ENCODE measurements around the gene IQCE.
"Not testable (repeated sequence)": the region's sequence is repeated elsewhere in the genome, so short reads cannot be mapped to it uniquely, and the experiment has no call there.

Gene IQCE

GRCh38 chr7:2533566-2533965 is 25.2 kb upstream of the IQCE start:
- not testable (repeated sequence) for DNase-seq

DNA sequence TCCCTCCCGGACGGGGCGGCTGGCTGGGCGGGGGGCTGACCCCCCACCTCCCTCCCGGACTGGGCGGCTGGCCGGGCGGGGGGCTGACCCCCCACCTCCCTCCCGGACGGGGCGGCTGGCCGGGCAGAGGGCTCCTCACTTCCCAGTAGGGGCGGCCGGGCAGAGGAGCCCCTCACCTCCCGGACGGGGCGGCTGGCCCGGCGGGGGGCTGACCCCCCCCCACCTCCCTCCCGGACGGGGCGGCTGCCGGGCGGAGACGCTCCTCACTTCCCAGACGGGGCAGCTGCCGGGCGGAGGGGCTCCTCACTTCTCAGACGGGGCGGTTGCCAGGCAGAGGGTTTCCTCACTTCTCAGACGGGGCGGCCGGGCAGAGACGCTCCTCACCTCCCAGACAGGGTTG is 24.6 kb upstream of the IQCE start:
- DNase-seq, result not testable (repeated sequence)

GRCh38 chr7:2535872-2536627 is 22.7 kb upstream of the IQCE start:
- DNase-seq, result not testable (repeated sequence)

DNA sequence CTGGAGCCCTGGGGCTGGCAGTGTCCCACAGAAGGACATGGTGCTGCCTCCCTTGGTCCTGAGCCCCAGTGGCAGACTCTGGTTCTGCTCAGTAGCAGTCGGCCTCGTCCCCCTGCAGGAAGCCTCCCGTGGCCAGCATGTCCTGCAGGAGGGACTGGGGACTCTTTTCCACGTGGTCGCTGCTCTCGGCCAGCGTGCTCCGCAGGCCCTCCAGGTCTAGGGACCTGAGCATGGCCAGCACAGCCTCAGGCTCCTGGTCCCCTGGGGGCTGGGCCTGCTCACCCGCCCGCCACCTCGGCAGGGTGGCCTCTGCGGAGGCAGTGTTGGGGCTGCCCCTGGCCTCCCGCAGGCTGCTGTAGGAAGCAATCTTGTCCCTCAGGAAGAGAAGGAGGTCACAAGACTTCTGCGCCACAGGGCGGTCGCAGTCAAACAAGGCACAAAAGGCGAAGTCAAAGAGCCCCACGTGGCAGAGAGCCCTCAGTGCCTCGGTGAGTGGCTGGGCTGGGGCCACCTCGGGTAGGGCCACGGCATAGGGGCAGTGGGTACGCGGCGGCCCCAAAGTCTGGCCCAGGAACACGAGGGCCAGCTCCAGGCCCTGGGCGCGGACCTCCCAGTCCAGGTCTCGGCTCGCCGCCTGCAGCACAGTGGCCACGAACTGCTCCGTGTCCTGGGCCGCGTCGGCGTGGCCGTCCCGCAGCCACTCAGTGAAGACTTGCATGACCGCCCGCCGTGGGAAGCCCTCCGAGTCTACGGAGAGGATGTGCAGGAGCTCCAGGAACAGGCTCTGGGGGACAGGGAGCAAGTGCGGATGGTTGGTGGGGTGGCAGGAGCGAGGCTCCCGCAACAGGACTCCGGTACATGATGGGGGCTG is 20.6 kb upstream of the IQCE start:
- DNase-seq, result no peak

- no peak for DNase-seq
These were observed 19.5 kb upstream of the IQCE start for GRCh38 chr7:2539031-2539911.

DNA sequence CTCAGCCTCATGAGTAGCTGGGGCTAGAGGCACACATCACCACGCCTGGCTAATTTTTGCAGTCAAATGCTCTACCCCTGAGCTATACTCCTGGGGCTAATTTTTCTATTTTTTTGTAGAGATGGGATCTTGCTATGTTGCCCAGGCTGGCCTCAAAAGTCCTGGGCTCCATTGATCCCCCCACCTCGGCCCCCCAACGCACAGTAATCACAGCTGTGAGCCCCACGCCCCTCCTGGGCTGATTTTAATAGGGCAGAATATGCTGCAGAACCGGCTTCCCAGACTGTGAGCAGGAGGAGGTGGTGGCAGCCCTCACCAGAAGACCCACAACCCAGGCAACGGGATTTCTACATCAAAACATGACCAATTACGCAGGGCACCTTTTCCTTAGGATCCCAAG is 18.6 kb upstream of the IQCE start:
- no peak for DNase-seq

GRCh38 chr7:2540641-2541051 is 18.1 kb upstream of the IQCE start:
- no peak for DNase-seq

- DNase-seq, result no peak
These were observed 17.3 kb upstream of the IQCE start for GRCh38 chr7:2541291-2542010.

DNA sequence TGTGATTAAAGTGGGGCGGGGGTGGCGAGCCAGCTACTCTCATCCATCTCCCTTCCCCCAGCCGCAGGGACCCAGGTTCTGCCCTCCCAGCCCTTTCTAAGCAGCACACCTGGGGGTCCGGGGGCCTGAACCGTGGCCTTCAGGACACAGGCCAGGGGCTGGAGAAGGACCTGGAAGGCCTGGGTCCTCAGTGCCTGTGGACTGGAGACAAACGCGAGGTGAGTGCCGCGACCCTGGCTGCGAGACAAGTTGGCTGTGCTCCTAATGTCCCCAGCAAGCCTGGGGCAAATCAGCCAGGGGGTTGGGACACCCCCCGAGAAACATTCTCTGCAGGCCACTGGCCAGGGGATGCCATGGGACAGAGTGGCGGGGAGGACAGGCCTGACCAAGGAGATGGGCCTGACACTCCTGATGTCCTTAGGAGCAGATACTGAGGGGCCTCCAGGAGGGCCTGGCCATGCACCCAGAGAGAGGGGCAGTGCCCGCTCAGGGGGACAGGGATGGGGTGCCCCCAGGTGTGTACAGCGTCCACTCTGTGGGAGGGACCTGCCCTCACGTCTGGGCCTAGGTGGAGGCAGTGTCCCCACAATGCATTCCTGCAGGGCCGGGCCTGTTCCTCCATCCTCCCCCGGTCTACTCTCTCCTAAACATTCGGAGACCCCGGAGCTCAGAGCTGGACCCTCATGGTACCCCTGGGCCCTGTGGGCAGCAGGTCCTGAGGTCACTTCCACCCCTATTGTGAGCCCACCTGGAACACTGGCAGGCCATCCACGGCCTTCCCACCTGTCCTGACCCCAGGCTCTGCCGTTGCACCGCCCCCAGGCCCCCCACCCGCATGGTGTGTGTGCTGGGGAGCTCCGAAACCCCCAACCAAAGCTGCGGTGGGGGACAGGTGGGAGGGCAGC is 16.5 kb upstream of the IQCE start:
- no peak for DNase-seq

DNA sequence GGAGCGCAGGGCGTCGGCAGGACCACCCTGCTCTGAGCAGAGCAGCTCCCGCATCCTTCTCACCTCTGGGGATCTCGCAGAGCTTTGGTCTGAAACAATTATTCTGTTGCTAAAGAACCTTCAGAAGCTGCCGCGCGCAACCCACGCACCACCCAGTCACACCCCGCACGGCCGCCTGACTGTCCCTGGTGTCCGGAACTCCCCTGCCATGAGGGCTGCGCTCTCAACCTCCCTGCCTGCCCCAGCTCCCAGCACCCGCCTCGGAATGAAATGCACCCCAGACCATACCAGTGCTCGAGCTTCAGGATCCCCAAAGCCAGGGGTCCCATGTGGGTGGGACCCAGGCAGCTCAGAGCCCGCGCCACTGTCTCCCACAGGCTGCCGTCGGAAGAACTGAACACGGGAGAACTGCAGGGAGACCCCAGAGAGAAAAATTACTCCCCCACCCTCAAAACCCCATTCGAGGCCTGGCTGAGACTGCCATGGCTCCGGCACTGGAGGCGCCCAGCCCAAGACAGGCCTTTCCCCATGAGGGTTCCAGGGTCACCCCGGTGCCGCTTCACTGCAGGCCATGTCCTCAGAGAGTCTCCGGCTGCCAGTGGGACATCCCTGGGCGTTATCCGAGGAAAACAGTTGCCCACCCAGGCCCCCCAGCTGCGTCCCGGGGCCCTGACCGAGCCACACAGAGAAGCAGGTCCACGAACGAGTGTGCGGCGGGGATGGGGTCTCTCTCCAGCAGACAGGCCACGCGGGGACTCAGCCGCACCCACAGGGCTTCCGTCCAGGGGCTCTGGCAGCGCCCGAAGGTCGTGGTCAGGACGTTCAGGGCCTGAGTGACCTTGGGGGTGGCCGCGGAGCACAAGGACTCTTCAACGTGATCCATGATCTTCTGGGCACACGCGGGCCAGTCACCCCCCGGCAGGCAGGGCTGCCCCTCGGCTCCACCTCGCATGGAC is 15.6 kb upstream of the IQCE start:
- no peak for DNase-seq

GRCh38 chr7:2544541-2545188 is 14.1 kb upstream of the IQCE start:
- DNase-seq, result no peak

- DNase-seq, result no peak
These were observed 12.9 kb upstream of the IQCE start for GRCh38 chr7:2545746-2546425.

DNA sequence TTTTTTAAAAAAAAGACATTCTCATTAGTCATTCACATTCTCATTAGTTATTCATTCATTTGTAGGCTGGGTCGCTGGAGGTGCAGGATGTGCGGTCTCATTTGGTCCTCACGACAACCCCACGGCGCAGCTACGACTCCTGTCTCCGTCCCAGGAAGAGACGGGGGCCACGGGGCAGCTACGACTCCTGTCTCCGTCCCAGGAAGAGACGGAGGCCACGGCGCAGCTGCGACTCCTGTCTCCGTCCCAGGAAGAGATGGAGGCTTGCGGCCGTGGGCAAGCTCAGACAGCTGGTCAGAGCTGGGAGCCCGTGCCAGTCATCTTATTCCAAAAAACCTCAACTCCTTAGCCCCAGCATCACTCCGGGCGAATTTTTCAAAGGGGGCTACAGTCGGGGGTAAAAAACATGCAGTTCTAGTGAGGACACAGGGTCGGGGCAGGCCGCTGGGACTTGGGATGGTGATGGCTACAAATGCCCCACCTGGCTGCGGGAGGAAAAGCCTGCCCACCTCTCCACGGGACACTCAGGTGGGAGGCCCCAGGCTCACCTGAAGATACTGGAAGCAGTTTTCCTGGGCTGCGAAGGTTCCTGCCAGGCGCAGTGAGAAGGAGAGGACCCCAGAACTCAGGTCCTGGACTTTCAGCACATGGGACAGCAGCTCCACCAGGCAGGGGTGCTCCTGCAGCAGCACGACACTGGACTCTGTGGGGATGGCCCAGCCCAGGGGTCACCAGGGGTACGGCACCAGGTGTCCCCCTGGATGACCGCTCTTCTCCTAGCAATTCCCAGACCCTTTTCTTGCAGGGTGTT is 11.8 kb upstream of the IQCE start:
- no peak for DNase-seq

- no peak for DNase-seq
These were observed 7.4 kb upstream of the IQCE start for GRCh38 chr7:2551418-2551817.

DNA sequence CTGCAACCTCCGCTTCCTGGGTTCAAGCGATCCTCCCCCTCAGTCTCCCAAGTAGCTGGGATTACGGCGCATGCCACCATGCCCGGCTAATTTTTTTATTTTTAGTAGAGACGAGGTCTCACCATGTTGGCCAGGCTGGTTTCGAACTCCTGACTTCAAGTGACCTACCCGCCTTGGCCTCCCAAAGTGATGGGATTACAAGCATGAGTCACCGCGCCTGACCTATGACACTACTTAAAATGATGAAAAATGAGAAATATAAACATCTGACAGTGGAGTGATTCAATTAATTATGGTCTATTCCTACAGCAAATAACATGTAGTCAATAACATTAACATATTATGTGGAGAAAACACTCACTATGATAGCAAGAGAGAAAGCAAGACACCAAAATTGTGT is 5.7 kb upstream of the IQCE start:
- DNase-seq, result no peak

- no peak for DNase-seq
These were observed 4.8 kb upstream of the IQCE start for GRCh38 chr7:2553831-2554581.

GRCh38 chr7:2554661-2555111 is 4.1 kb upstream of the IQCE start:
- DNase-seq, result no peak
